Sigmoid colon (tissue), 7 donors: Measurements from ENCODE around the gene PITHD1. TPM values are rescaled to one million over a fixed set of nuclear protein-coding genes. Genes with fewer than 3 reads are reported as not detected.

ENCODE experiments used
- DNase-seq: peaks from one replicate; pipeline ENCODE4 v3.0.0-alpha.2; 2019
- H3K27ac ChIP-seq, 4 donors: fragments of 200-600 bp; sonication (generic); one replicate each; pipeline ENCODE4 v1.5.1; 2016 to 2019; ENCODE audit warnings: mild to moderate bottlenecking in 1 of 4
- H3K27me3 ChIP-seq, 3 donors: fragments of 200-600 bp; sonication (generic); one replicate each; pipeline ENCODE4 v1.5.1; 2019; ENCODE audit warnings: mild to moderate bottlenecking in 1 of 3
- H3K36me3 ChIP-seq, 4 donors: fragments of 200-600 bp; sonication (generic); one replicate each; pipeline ENCODE4 v1.5.1; 2016 to 2019
- H3K4me1 ChIP-seq, 4 donors: fragments of 200-600 bp; sonication (generic); one replicate each; pipeline ENCODE4 v1.5.1; 2017 to 2019
- H3K4me3 ChIP-seq, 4 donors: fragments of 200-600 bp; sonication (generic); one replicate each; pipeline ENCODE4 v1.5.1; 2017 to 2019; ENCODE audit warnings: mild to moderate bottlenecking in 2 of 4, moderate library complexity in 1 of 4
- H3K9me3 ChIP-seq, 4 donors: fragments of 200-600 bp in 3 of 4; sonication (generic) in 3 of 4; one replicate each; pipeline versions ENCODE4 v1.5.1 to v1.6.1; 2013 to 2019
- EP300 ChIP-seq, 4 donors: sonication (generic); formaldehyde crosslinking; IDR thresholded peaks; one replicate each; pipeline ENCODE4 v1.6.1; 2017; ENCODE audit warnings: antibody characterized with exemption in 4 of 4
- POLR2A ChIP-seq, 2 donors: fragments of 450-650 bp; IDR thresholded peaks; one replicate each; pipeline ENCODE4 v1.6.1; 2016; ENCODE audit warnings: antibody characterized with exemption in 2 of 2, mild to moderate bottlenecking in 2 of 2, moderate library complexity in 2 of 2
- POLR2AphosphoS5 ChIP-seq, 4 donors: sonication (generic); formaldehyde crosslinking; IDR thresholded peaks; one replicate each; pipeline ENCODE4 v1.6.1; 2017; ENCODE audit warnings: antibody characterized with exemption in 4 of 4
- WGBS, 2 donors: extraction: QIAGEN DNeasy Blood & Tissue Kit; methylation state at CpG; one replicate each; pipeline ENCODE4 v1.1.7; 2013; 5-methylcytosine and 5-hydroxymethylcytosine counted together
- intact Hi-C: fragments of 100-400 bp; cut with DNase I; formaldehyde crosslinking; loops from one replicate; pipeline ENCODE4 v1.15.1; 2023
- polyA plus RNA-seq, 3 donors: library from polyadenylated mRNA; stranded (reverse); fragments of 200-250 nt; gene quantifications; one replicate each; pipeline ENCODE4 v1.2.3, GENCODE V29; 2013
- total RNA-seq, 4 donors: library from RNA; depleted of rRNA; stranded (reverse); fragments of >200 nt; gene quantifications; one replicate each; pipeline ENCODE4 v1.1.0, GENCODE V29; 2016
- TF ChIP-seq, protein P1 (sequence below), 4 experiments: fragments of 450-650 bp in 3 of 4; fragments of 200-600 bp in 1 of 4; IDR thresholded peaks; one replicate each; pipeline ENCODE4 v1.5.1; 2016 to 2019; ENCODE audit warnings: antibody characterized with exemption in 4 of 4, mild to moderate bottlenecking in 3 of 4, moderate library complexity in 2 of 4
- donor health status: healthy with polysubstance abuse.
- donor health status: Bipolar disorder and iron deficiency.
- donor health status: healthy.

Gene PITHD1
- total and polyA plus RNA-seq, 7 donors, result 41.2 to 78.7 (median 47.9) TPM

DNA sequence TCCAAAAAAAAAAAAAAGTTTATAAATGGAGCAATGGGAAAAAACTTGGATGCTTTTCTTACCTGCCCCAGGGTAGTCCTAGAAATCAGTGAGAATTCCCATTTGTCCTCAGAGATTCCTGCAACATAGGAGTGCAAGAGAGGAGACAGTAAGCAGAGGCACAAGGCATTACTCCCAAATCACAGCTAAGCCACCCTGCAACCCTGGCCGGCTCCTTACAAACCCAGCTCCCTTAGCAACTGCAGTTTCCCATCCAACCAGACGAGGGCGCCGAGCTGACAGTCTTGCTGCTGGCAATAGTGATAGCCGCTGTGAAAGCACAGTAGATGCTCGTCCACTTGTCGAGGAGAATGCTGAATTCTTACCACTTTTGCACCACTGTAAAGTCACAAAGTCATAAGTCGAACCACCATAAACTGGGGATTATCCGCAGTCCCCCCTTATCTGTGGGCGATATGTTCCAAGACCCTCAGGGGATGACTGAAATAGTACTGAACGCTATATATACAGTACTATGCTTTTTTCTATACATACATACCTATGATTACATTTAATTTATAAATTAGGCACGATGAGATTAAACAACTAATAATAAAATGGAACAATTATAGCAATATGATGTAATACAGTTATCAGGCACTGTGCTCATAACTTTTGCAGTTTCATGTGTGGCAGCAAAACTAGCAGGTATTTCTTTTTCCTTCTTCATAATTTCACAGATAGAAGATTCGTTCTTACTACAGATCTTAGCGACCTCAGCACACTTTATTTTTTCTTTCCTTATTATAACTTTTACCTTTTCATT lies 6.0 kb upstream of the PITHD1 start:
- peak; percentile 91 for DNase-seq
- intact Hi-C loops, result loop anchor here (2.0 to 10.0 kb wide), 3 partner anchors 93 to 343 kb away; partner anchors contain the start of genes FUCA1 and MYOM3
- no peaks in the 10 kb centered on the region for H3K27me3 ChIP-seq
- H3K4me1 ChIP-seq, result peaks cover 0 to 19% (median 7%) of the 10 kb centered on the region in 4 donors
- TF ChIP-seq, protein P1, sequence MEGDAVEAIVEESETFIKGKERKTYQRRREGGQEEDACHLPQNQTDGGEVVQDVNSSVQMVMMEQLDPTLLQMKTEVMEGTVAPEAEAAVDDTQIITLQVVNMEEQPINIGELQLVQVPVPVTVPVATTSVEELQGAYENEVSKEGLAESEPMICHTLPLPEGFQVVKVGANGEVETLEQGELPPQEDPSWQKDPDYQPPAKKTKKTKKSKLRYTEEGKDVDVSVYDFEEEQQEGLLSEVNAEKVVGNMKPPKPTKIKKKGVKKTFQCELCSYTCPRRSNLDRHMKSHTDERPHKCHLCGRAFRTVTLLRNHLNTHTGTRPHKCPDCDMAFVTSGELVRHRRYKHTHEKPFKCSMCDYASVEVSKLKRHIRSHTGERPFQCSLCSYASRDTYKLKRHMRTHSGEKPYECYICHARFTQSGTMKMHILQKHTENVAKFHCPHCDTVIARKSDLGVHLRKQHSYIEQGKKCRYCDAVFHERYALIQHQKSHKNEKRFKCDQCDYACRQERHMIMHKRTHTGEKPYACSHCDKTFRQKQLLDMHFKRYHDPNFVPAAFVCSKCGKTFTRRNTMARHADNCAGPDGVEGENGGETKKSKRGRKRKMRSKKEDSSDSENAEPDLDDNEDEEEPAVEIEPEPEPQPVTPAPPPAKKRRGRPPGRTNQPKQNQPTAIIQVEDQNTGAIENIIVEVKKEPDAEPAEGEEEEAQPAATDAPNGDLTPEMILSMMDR (IDR thresholded peaks at IDR 0.05), result peak; percentile 70 to 89 (median 74)
- TF ChIP-seq EP300 (IDR thresholded peaks at IDR 0.05), result no peak
- WGBS, 2 donors, result 21 to 23% methylated on average over 14 of the region's 14 CpGs
- H3K36me3 ChIP-seq, result peaks cover 0 to 24% (median 0%) of the 10 kb centered on the region in 4 donors
- no peaks in the 10 kb centered on the region for H3K9me3 ChIP-seq
- no peak overlapping the region for H3K4me3 ChIP-seq
- H3K27ac ChIP-seq, result no peak overlapping the region

DNA sequence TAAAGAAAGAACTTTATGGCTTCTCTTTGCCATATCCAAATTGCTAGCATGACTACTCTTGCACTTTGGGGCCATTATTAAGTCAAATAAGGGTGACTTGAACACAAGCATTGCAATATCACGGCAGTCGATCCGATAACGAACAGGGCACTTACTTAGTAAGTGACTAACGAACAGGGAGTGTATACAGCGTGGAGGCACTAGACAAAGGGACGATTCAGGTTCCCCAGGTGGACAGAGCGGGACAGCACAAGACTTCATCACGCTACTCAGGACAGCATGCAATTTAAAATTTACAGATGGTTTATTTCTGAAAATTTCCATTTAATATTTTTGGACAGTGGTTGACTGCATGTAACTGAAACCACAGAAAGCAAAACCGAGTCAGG lies 5.4 kb upstream of the PITHD1 start:
- H3K27me3 ChIP-seq, result no peaks in the 10 kb centered on the region
- H3K4me1 ChIP-seq, result peaks cover 0 to 25% (median 12%) of the 10 kb centered on the region in 4 donors
- intact Hi-C loops, result loop anchor here (2.0 to 10.0 kb wide), 3 partner anchors 92 to 342 kb away; partner anchors contain the start of genes FUCA1 and MYOM3
- no peaks in the 10 kb centered on the region for H3K9me3 ChIP-seq
- H3K27ac ChIP-seq, result no peak overlapping the region
- no peak overlapping the region for H3K4me3 ChIP-seq
- peaks cover 0 to 24% (median 0%) of the 10 kb centered on the region in 4 donors for H3K36me3 ChIP-seq
- DNase-seq, result no peak
- WGBS, 2 donors, result 92 to 94% methylated on average over 10 of the region's 10 CpGs
- TF ChIP-seq POLR2A (IDR thresholded peaks at IDR 0.05) (no peak), EP300 (IDR thresholded peaks at IDR 0.05) (no peak), POLR2AphosphoS5 (IDR thresholded peaks at IDR 0.05) (no peak)
- TF ChIP-seq, protein P1 (IDR thresholded peaks at IDR 0.05), result no peak

DNA sequence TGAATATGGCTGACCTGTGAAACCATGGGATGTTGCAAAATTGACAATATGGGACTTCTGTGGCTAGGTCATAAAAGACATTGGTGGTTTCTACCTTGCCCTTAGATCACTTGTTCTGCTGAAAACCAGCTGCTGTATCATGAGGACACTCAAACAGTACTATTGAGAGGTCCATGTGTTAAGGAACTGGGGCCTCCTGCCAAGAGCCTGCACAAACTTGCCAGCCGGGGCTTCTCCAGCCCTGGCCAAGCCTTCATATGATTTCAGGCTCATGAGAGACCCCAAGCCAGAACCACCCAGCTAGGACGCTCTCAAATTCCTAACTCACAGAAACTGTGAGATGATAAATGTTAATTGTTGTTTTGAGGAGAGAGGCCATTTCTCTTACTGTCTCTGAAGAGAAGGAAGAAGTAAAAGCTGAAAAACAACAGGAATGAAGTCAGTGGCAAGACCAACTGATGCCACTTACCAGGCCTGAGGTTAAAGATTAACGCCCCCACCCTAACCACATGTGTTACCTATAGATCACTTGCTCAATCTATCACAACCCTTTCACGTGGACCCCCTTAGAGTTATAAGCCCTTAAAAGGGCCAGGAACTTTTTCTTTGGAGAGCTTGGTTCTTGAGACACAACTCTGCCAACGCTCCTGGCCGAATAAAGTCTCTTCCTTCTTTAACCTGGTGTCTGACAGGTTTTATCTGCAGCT lies 3.9 kb upstream of the PITHD1 start:
- no peak overlapping the region for H3K27ac ChIP-seq
- no peaks in the 10 kb centered on the region for H3K9me3 ChIP-seq
- H3K36me3 ChIP-seq, result peaks cover 0 to 14% (median 0%) of the 10 kb centered on the region in 4 donors
- no peak for DNase-seq
- intact Hi-C loops, result loop anchor here (10.0 kb wide), 2 partner anchors 90 to 340 kb away; partner anchors contain the start of genes FUCA1 and MYOM3
- H3K27me3 ChIP-seq, result no peaks in the 10 kb centered on the region
- H3K4me3 ChIP-seq, result no peak overlapping the region
- WGBS, 2 donors, result 65 to 76% methylated on average over 6 of the region's 6 CpGs
- no peak for TF ChIP-seq POLR2AphosphoS5 (IDR thresholded peaks at IDR 0.05)
- TF ChIP-seq EP300 (IDR thresholded peaks at IDR 0.05), result no peak
- TF ChIP-seq POLR2A (IDR thresholded peaks at IDR 0.05), result no peak
- TF ChIP-seq, protein P1 (IDR thresholded peaks at IDR 0.05), result no peak
- peaks cover 0 to 32% (median 19%) of the 10 kb centered on the region in 4 donors for H3K4me1 ChIP-seq

DNA sequence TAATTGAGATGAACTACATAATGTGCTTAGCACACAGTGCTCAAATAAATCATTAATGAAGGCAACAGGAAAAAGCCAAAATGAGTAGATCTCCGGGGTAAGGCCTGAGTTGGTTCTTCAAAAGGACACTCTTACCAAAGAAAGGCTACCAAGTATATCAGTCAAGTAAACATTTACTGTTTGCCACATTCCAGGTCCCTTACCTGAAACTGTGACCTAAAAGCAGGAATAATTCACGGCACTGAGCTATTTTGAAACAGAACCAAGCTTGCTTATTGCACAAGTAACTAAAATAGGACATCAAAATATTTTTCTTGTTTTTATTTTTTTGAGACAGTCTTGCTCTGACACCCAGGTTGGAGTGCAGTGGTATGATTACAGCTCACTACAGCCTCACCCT lies 2.0 kb upstream of the PITHD1 start:
- intact Hi-C loops, result loop anchor here (10.0 kb wide), 2 partner anchors 89 to 339 kb away; partner anchors contain the start of genes FUCA1 and MYOM3
- WGBS, 2 donors, result 81 to 87% methylated on average over 2 of the region's 2 CpGs

More for the DNA sequence above, 2.0 kb upstream of the PITHD1 start:
- no peak overlapping the region for H3K27ac ChIP-seq
- H3K9me3 ChIP-seq, result no peaks in the 10 kb centered on the region
- H3K4me1 ChIP-seq, result peaks cover 0 to 43% (median 26%) of the 10 kb centered on the region in 4 donors
- no peaks in the 10 kb centered on the region for H3K27me3 ChIP-seq
- H3K4me3 ChIP-seq, result no peak overlapping the region
- TF ChIP-seq POLR2AphosphoS5 (IDR thresholded peaks at IDR 0.05), result no peak
- TF ChIP-seq POLR2A (IDR thresholded peaks at IDR 0.05), result no peak
- TF ChIP-seq, protein P1 (IDR thresholded peaks at IDR 0.05), result no peak
- TF ChIP-seq EP300 (IDR thresholded peaks at IDR 0.05), result no peak
- H3K36me3 ChIP-seq, result peaks cover 0 to 20% (median 0%) of the 10 kb centered on the region in 4 donors
- DNase-seq, result no peak
